IPS DF 6.9 (cell line): ENCODE results near the gene NR1H3.

Experiments used
- DNase-seq: peaks from one replicate; pipeline ENCODE4 v3.0.0-alpha.2; 2013; ENCODE audit warnings: low read depth, low spot score
- H3K27ac ChIP-seq: one replicate; pipeline ENCODE4 v1.5.1; 2013; ENCODE audit warnings: low read length, control low read depth
- H3K27me3 ChIP-seq: 2 replicates; pipeline ENCODE4 v1.6.1; 2013; ENCODE audit warnings: mild to moderate bottlenecking, low read length; ENCODE audit not compliant: control insufficient read depth, insufficient read depth
- H3K36me3 ChIP-seq: 2 replicates; pipeline ENCODE4 v1.6.1; 2013; ENCODE audit warnings: low read length; ENCODE audit not compliant: control insufficient read depth, insufficient read depth
- H3K4me1 ChIP-seq: 2 replicates; pipeline ENCODE4 v1.6.1; 2013; ENCODE audit warnings: low read length; ENCODE audit not compliant: control insufficient read depth, insufficient read depth
- H3K4me3 ChIP-seq: 2 replicates; pipeline ENCODE4 v1.5.1; 2013; ENCODE audit warnings: mild to moderate bottlenecking, low read length
- H3K9me3 ChIP-seq: 2 replicates; pipeline ENCODE4 v1.6.1; 2013; ENCODE audit warnings: low read length, inconsistent platforms; ENCODE audit not compliant: control insufficient read depth, insufficient read depth
- WGBS: extraction: QIAGEN DNeasy Blood & Tissue Kit; methylation state at CpG from one replicate; pipeline ENCODE4 v1.1.7; 2013; ENCODE audit warnings: mixed read lengths, missing lambda C conversion rate; ENCODE audit not compliant: insufficient read length, insufficient coverage; 5-methylcytosine and 5-hydroxymethylcytosine counted together

Gene NR1H3

GRCh38 chr11:47243454-47243853, 14.3 kb upstream of the NR1H3 start:
- H3K36me3 ChIP-seq, result peaks cover 35% of the 10 kb centered on the region
- no peak for DNase-seq
- no CpG with 5 or more reads among the region's 4 CpGs for WGBS
- no peak overlapping the region for H3K27ac ChIP-seq
- no peaks in the 10 kb centered on the region for H3K4me1 ChIP-seq
- H3K9me3 ChIP-seq, result no peaks in the 10 kb centered on the region
- H3K4me3 ChIP-seq, result no peak overlapping the region
- H3K27me3 ChIP-seq, result no peaks in the 10 kb centered on the region

- H3K4me1 ChIP-seq, result no peaks in the 10 kb centered on the region
- no peaks in the 10 kb centered on the region for H3K9me3 ChIP-seq
- peaks cover 26% of the 10 kb centered on the region for H3K36me3 ChIP-seq
- no peak for DNase-seq
- no peak overlapping the region for H3K27ac ChIP-seq
- no peaks in the 10 kb centered on the region for H3K27me3 ChIP-seq
- 100% methylated on average over 1 of the region's 23 CpGs for WGBS
- H3K4me3 ChIP-seq, result no peak overlapping the region
These were observed 13.1 kb upstream of the NR1H3 start for GRCh38 chr11:47244448-47245350.

DNA sequence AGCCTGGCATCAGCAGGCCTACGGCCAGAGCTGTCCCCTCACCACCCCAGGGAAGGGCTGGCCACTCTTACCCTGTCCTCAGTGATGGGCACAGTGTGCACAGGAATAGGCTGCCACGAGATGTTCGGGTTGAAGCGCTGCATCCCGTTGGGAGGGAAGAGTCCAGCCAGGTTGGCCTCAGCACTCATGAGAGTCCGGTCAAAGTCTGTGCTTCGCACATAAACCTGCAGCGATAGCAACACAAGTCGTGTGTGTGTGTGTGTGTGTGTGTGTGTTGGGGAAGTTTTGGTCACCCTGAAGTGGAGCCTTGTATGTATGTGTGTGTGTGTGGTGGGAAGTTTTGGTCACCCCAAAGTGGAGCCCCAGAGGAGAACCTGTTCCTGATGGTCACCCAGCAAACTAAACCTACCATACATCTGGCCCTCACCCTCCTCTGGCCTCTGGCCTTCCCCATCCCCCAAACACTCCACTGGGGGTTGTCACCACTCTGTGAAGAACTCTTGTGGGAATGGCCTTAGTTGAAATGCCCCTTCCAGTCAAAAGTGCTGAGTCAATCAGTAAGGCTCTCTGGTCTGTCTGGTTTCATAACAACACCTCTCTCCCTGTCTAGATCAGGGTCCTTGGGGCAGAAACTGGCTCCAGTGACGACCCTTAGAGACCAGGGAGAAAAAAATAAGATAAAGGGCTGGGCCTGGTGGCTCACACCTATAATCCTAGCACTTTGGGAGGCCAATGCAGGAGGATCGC, 12.0 kb upstream of the NR1H3 start:
- Histone ChIP-seq H3K27me3 (no peaks in the 10 kb centered on the region), H3K27ac (no peak overlapping the region), H3K4me3 (no peak overlapping the region), H3K4me1 (no peaks in the 10 kb centered on the region), H3K36me3 (peaks cover 20% of the 10 kb centered on the region), H3K9me3 (no peaks in the 10 kb centered on the region)
- no peak for DNase-seq
- no CpG with 5 or more reads among the region's 11 CpGs for WGBS

- Histone ChIP-seq H3K27me3 (no peaks in the 10 kb centered on the region), H3K4me3 (no peak overlapping the region), H3K9me3 (no peaks in the 10 kb centered on the region), H3K36me3 (peaks cover 11% of the 10 kb centered on the region), H3K27ac (no peak overlapping the region), H3K4me1 (no peaks in the 10 kb centered on the region)
- no peak for DNase-seq
- no CpG with 5 or more reads among the region's 5 CpGs for WGBS
These were observed 10.3 kb upstream of the NR1H3 start for GRCh38 chr11:47247502-47247901.

GRCh38 chr11:47248304-47248663, 9.5 kb upstream of the NR1H3 start:
- DNase-seq, result no peak
- Histone ChIP-seq H3K4me3 (peak overlapping the region; percentile 51), H3K27ac (no peak overlapping the region), H3K4me1 (no peaks in the 10 kb centered on the region), H3K36me3 (peaks cover 10% of the 10 kb centered on the region; the same call in 1 of the 2 replicates), H3K9me3 (no peaks in the 10 kb centered on the region), H3K27me3 (no peaks in the 10 kb centered on the region)
- WGBS, result no CpG with 5 or more reads among the region's 7 CpGs

GRCh38 chr11:47248664-47249377, 9.0 kb upstream of the NR1H3 start, which contains the start of gene ACP2:
ACP2 (minus strand) TSS chr11:47248814; CDS start chr11:47248789, 25 bp downstream.
- Histone ChIP-seq H3K36me3 (peaks cover 10% of the 10 kb centered on the region; the same call in 1 of the 2 replicates), H3K4me1 (no peaks in the 10 kb centered on the region), H3K9me3 (no peaks in the 10 kb centered on the region), H3K27me3 (no peaks in the 10 kb centered on the region), H3K27ac (no peak within 1 kb of the TSS), H3K4me3 (peak within 1 kb of the TSS; percentile 51)
- no CpG with 5 or more reads among the region's 45 CpGs for WGBS
- no peak for DNase-seq

DNA sequence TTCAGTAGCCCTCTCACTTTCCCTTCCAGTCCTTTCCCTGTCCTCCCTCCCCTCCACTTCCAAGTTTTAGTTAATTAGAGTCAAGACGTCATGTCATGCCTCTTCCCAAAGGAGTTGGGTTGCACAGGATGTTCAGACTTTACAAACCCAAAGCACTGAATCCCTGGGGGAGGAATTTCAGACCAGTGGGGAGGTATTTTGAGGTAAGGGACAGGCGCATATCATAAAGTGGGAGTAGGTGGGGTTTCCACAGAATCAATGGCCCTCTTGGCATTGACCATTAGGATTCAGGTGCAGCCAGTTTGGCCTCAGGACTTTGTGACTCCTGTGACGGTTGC, 8.4 kb upstream of the NR1H3 start:
- peak overlapping the region; percentile 51; the same call in 1 of the 2 replicates for H3K4me3 ChIP-seq
- DNase-seq, result no peak
- WGBS, result no CpG with 5 or more reads among the region's 3 CpGs
- H3K4me1 ChIP-seq, result no peaks in the 10 kb centered on the region
- H3K36me3 ChIP-seq, result peaks cover 10% of the 10 kb centered on the region; the same call in 1 of the 2 replicates
- H3K27ac ChIP-seq, result no peak overlapping the region
- H3K27me3 ChIP-seq, result no peaks in the 10 kb centered on the region
- no peaks in the 10 kb centered on the region for H3K9me3 ChIP-seq

DNA sequence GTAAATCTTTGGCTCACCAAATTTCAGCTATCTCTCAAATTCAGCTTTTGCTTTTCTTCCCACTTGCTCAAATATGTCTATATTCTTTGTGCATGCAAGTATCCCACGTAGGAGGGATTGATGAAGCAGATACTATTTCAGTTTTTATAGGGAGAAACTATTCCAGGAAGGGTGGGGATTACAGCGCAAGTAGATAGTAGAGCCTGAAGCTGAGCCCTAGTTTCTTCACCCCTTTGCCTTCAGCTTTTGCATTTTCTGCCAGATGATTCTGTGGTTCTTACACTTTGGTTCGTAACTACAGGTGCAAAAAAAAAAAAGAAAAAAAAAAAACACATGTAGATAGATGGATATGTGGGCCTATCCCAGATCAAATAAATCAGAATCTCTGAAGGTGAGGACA, 6.0 kb upstream of the NR1H3 start:
- Histone ChIP-seq H3K36me3 (no peaks in the 10 kb centered on the region), H3K27ac (no peak overlapping the region), H3K27me3 (no peaks in the 10 kb centered on the region), H3K4me1 (no peaks in the 10 kb centered on the region), H3K9me3 (no peaks in the 10 kb centered on the region), H3K4me3 (no peak overlapping the region)
- WGBS, result no CpG with 5 or more reads among the region's 3 CpGs
- DNase-seq, result no peak

- Histone ChIP-seq H3K4me1 (no peaks in the 10 kb centered on the region), H3K9me3 (no peaks in the 10 kb centered on the region), H3K27me3 (no peaks in the 10 kb centered on the region), H3K36me3 (no peaks in the 10 kb centered on the region), H3K27ac (no peak overlapping the region), H3K4me3 (no peak overlapping the region)
- no CpG with 5 or more reads among the region's 2 CpGs for WGBS
- DNase-seq, result no peak
These were observed 4.1 kb upstream of the NR1H3 start for GRCh38 chr11:47253660-47254059.

GRCh38 chr11:47254386-47254785, 3.4 kb upstream of the NR1H3 start:
- no peaks in the 10 kb centered on the region for H3K27me3 ChIP-seq
- no peak overlapping the region for H3K27ac ChIP-seq
- no peak for DNase-seq
- H3K4me1 ChIP-seq, result peaks cover 3% of the 10 kb centered on the region; the same call in 1 of the 2 replicates
- WGBS, result no CpG with 5 or more reads among the region's 3 CpGs
- no peaks in the 10 kb centered on the region for H3K9me3 ChIP-seq
- no peaks in the 10 kb centered on the region for H3K36me3 ChIP-seq
- H3K4me3 ChIP-seq, result no peak overlapping the region
